Hematopoietic multipotent progenitor cell treated with erythropoietin and hydrocortisone succinate and interleukin-3 and kit ligand, for 4 days (in vitro differentiated cells): ENCODE data around the gene PLPP4.

Experiments
- DNase-seq: peaks from one replicate; pipeline ENCODE4 v3.0.0-alpha.2; 2015

The PLPP4 gene

DNA sequence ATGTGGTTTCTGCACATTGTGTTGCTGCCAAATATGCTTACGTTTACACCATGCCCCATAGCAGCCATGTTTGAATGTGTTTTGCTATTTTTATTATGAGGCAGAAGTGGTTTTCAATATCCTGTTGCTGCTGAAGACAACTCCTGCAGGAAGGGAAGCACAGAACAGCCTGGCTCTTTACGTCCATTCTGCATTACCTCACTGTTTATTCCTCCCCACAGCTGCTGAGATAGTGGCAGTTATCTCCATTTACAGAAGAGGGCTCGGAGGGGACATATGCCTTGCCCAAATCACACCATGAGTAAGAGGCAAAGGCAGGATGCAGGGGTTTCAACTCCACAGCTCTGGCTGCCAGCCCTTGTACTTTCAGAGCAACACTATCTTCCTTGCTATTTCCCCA, 35.3 kb downstream of the PLPP4 start:
- peak; percentile 37 for DNase-seq

- DNase-seq = peak; percentile 7
Observed at GRCh38 chr10:120493411-120494312, 36.6 kb downstream of the PLPP4 start.

- DNase-seq = no peak
Observed at GRCh38 chr10:120494313-120494710, 37.3 kb downstream of the PLPP4 start.

- no peak for DNase-seq
Observed at GRCh38 chr10:120495226-120496009, 38.4 kb downstream of the PLPP4 start.

- no peak for DNase-seq
Observed at GRCh38 chr10:120499883-120500282, 42.9 kb downstream of the PLPP4 start.

DNA sequence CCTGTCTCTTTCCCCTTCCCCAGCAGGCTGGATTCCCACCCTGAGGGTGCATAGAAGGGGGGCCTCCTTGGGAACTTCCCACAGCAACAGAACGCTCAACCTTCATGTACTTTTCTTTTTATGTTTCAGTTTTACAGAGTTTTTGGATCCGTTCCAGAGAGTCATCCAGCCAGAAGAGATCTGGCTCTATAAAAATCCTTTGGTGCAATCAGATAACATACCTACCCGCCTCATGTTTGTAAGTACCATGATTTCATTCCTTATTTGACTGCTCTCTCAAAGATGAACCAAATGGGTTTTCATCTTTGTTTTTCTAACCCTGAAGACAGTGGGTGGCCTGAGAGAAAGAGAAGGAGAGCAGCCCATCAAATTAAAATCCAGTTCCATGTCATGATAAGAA, 46.7 kb downstream of the PLPP4 start:
- DNase-seq = no peak

DNA sequence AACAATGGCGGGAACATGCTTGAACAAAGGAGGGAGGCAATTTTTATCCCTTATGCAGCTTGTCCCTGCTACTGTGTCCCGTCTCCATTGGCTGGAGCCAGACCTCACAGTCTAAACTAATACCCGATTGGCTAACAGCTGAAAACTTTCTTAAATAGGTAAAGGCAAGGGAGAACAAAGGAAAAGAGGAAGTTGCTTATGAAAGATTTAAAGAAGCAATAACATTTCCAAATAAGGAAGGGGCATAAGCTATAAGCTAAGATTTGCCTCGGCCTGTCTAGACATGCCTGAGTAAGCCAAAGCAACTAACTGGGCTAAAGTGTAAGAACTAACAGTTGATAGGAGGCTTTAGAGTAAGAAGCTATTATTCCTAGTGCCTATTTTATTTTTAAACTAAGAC, 47.2 kb downstream of the PLPP4 start:
- peak; percentile 48 for DNase-seq

DNA sequence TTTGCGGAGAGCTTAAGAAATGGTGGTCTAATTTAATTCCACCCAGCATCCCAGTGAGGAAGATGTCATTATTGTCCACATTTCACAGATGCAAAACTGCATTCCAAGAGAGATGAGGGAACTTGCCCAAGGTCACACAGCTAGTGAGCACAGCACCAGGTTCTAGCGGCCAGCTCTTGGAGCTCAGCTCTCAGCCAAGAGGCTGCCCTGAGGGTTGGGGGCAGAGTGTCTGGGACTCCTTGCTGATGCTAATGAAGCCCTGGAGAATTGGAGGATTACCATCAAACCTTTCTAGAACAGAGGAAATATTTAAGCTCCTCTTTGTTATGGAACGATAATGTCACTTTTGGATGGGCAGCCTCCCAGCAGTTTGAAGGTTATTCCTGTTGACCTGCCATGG, 48.0 kb downstream of the PLPP4 start:
- DNase-seq = no peak

DNA sequence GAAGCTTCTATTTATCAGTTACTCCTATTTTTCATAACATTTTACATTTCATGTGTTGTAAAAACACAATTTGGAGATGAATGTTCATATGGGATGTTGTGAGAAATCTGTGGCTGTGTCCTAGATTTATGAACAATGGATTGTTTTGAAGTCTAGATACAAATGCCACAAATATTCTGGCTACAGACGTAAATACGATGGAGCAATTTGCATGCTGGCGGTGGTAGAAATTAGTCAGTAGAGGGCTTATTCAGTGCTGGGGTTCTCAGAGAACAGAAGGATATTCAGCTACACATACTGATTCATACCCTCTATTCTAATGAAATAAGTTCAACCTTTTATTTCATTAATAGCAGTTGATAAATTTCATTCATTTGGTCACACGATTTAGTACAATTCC, 48.8 kb downstream of the PLPP4 start:
- DNase-seq = no peak

DNA sequence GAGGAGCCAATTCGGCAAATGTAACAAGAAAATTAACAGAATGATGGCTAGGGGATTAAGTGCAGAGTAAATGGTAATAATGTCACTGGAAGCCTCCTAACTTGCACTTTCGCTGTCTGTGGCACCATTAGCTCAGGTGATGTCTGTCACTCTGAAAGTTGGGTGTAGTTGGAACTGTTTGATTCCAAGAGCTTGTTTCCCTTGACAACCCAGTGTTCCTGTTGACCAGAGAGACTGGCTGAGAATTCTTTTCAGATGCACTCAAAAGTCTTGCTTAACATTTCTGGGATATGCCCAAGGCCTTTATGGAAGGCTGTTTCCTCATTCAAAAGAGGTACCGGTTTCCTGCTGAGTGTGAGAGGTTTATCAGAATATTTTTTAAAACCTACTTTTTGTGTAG, 49.6 kb downstream of the PLPP4 start:
- no peak for DNase-seq

DNA sequence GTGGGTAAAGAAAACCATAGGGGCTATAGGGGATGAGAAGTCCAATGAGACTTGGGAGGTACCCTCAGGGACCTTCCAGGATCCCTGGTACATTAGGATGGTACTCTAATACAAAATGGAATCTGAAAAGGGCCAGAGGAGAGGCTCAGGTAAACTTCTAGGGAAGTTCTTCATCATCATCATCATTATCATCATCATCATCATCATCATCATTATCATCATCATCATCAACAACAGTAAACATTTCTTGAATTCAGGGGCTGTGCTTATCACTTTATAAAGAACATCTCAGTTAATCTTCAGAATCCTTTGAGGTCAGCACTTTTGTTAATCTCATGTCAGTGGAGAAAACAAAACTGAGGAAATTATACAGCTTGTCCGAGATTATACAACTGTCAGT, 50.1 kb downstream of the PLPP4 start:
- DNase-seq = no peak

DNA sequence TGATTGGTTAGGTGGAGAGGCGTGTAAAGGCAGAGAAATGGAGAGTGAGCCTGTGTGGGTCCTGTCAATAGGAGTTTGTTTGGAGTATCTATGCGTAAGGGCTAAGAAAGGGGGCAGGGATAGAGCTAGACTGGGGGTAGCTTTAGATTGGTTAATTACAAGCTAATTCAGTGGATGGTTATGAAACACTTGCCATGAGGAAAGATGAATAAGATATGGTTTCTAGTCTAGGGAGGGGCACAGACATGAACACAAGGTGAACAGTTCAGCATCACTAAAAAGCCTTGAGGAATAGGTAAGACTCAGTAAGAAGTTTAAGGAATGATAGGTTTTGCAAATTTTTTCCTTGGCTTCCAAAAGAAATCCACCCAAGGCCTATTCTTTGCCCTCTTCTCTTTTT, 50.6 kb downstream of the PLPP4 start:
- no peak for DNase-seq

DNA sequence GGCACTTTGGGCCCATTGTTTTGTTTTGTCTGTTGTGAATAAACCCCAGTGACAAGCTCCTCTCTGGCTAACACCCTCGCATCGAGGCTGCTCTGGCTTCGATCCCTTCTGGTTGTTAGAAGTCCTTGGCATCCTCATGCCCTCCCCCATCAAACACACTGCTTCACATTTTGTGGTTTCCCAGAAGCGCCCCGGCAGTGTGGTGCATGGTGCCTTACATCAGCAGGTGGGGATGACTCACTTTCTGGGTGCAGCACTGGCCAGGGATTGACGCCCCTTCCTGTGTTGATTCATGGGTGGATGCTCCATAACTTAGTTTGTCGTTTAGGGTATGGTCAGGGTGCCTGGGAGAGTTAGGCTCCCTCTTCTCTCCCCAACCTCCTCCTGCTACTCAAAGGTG, 51.4 kb downstream of the PLPP4 start:
- no peak for DNase-seq

GRCh38 chr10:120508966-120509365, 51.9 kb downstream of the PLPP4 start:
- DNase-seq = no peak

GRCh38 chr10:120511165-120511564, 54.1 kb downstream of the PLPP4 start:
- DNase-seq = no peak

GRCh38 chr10:120513307-120513796, 56.3 kb downstream of the PLPP4 start:
- no peak for DNase-seq

DNA sequence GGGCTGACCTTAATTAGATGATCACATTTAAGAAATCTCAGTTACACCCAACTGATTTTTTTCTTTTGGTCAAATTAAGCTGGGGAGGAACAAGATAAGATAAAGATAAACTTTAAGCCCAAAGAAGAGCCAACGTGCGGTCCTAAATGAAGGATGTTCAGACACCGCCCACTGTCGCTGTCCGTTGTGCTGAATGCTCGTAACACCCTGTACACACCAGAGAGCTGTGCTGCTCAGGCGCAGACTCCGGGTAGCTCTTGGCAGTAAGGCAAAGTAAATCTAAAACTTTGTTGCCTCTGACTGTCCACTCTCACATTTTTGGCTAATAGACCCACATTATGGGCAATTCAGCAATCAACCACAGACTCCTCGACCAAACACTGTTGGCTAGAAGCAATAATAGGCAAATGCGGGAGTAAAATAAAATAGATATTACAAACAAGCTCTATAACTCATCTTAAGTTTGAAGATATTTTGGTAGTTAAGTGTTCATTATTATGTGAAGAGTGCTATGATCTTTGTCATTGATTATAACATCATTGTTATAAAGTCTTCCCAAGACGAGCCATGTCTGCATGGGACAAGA, 57.1 kb downstream of the PLPP4 start:
- DNase-seq = peak; percentile 83

DNA sequence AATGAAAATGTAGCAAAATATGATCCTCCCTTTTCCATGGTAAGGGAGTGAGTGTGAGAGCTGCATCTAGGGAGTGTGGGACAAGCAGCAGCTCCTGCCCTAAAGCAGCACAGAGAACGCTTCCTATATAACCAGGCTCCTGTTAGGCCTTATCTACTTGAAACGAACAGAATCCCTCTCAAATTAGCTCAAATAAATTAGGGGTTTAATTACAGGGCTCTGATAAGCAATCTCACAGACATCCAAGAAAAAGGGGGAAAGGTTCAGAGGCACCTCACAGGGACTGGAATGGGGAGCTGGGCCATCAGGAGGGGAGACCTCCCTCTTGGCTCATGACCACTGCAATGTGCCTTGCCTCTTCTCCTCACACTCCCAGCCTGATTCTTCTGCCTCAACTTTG, 57.9 kb downstream of the PLPP4 start:
- DNase-seq = no peak

DNA sequence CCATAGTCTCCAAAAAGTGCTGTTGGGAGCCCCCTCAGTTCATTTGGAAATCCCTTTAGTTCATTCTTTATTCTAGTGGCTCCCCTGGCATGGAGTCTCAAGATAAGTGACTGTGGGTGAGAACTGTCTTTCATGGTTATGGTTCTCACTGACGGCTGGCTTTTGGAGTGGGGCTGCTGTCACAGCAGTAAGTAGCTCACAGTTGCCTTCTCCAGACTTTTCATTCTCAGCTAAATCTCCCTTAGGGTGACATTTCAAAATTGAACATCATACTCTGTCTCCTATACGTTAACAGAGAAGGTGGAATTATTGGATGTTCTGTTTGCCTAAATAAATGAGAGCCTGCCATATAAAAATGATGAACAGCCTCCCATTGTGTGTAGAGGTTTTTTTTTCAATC, 58.7 kb downstream of the PLPP4 start:
- DNase-seq = no peak

DNA sequence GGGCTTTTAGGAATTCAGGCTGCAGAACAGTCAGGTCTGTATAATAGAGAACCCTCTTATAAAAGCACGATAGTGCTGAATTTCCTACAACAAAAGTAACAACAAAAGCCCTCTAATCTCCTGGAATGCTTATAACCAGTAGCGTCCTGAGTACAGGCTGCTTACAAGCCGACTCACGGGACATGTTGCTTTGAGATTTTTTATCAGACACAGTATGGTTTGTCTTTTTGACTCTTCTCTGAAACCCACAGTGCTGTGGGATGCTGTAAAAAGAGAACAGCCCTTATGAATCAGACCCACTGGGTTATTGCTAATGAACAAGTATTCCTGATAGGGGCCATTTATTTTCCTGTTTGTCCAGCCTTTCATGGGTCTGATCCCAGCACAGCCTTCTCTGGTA, 59.4 kb downstream of the PLPP4 start:
- DNase-seq = no peak

GRCh38 chr10:120517196-120517595, 60.2 kb downstream of the PLPP4 start:
- DNase-seq = no peak

- DNase-seq = no peak
Observed at GRCh38 chr10:120517881-120518484, 61.0 kb downstream of the PLPP4 start.

- no peak for DNase-seq
Observed at GRCh38 chr10:120521880-120522279, 64.9 kb downstream of the PLPP4 start.
